Endodermal cell (in vitro differentiated cells): ENCODE data around the gene ARG1. TPM values are rescaled to one million over a fixed set of nuclear protein-coding genes. Genes with fewer than 3 reads are reported as not detected.

ENCODE experiments used
- DNase-seq: peaks from one replicate; pipeline ENCODE4 v3.0.0-alpha.2; 2017
- H3K27ac ChIP-seq: 2 replicates; pipeline ENCODE4 v1.5.1; 2013; ENCODE audit warnings: mild to moderate bottlenecking, low read depth, low read length, moderate library complexity
- H3K27me3 ChIP-seq: 2 replicates; pipeline ENCODE4 v1.6.1; 2013; ENCODE audit warnings: mild to moderate bottlenecking, low read length, moderate library complexity; ENCODE audit not compliant: insufficient read depth, control insufficient read depth, poor library complexity, severe bottlenecking
- H3K36me3 ChIP-seq: 2 replicates; pipeline ENCODE4 v1.7.0; 2013; ENCODE audit warnings: mild to moderate bottlenecking, low read length, moderate library complexity; ENCODE audit not compliant: control insufficient read depth, insufficient read depth
- H3K4me1 ChIP-seq: one replicate; pipeline ENCODE4 v1.7.0; 2013; ENCODE audit warnings: low read length; ENCODE audit not compliant: control insufficient read depth, insufficient read depth
- H3K4me3 ChIP-seq: 2 replicates; pipeline ENCODE4 v1.5.1; 2013; ENCODE audit warnings: mild to moderate bottlenecking, low read length, moderate library complexity
- H3K9ac ChIP-seq: 2 replicates; pipeline ENCODE4 v1.6.1; 2013; ENCODE audit warnings: mild to moderate bottlenecking, low read length, moderate library complexity; ENCODE audit not compliant: poor library complexity, severe bottlenecking; ENCODE audit errors: extremely low read depth
- H3K9me3 ChIP-seq: 2 replicates; pipeline ENCODE4 v1.6.1; 2013; ENCODE audit warnings: mild to moderate bottlenecking, low read length, moderate library complexity; ENCODE audit not compliant: control insufficient read depth
- H3K27ac Mint-ChIP-seq: 2 replicates; pipeline ENCODE4 v1.8.0; 2020; ENCODE audit warnings: mixed read lengths
- H3K27me3 Mint-ChIP-seq: 2 replicates; pipeline ENCODE4 v1.8.0; 2021; ENCODE audit warnings: mild to moderate bottlenecking, mixed read lengths; ENCODE audit not compliant: insufficient read depth
- H3K36me3 Mint-ChIP-seq: 2 replicates; pipeline ENCODE4 v1.8.0; 2020; ENCODE audit warnings: low read depth, mixed read lengths
- H3K4me1 Mint-ChIP-seq: 2 replicates; pipeline ENCODE4 v1.8.0; 2020; ENCODE audit warnings: mixed read lengths
- H3K4me3 Mint-ChIP-seq: 2 replicates; pipeline ENCODE4 v1.8.0; 2020; ENCODE audit warnings: mild to moderate bottlenecking, moderate library complexity, mixed read lengths
- H3K9me3 Mint-ChIP-seq: 2 replicates; pipeline ENCODE4 v1.8.0; 2020; ENCODE audit warnings: mild to moderate bottlenecking, mixed read lengths
- WGBS, 2 experiments: methylation state at CpG; one replicate each; pipeline versions ENCODE4 v1.1.5 to v1.1.7; 2013; ENCODE audit warnings: missing lambda C conversion rate in 2 of 2, mixed read lengths in 1 of 2; ENCODE audit not compliant: insufficient coverage in 1 of 2, insufficient read length in 1 of 2; 5-methylcytosine and 5-hydroxymethylcytosine counted together
- total RNA-seq, 2 donors: library from RNA; stranded (reverse); fragmentation: NEBNext Ultra II Directional in 1 of 2; extraction: Animal tissue kit (Norgen Biotek cat#: 25700) in 1 of 2; gene quantifications; 2 replicates in 1 of 2; 3 replicates in 1 of 2; pipeline ENCODE4 v1.2.1, GENCODE V29; 2021
- TF ChIP-seq, protein P1 (sequence below): fragments of 200-600 bp; sonication (generic); conservative IDR thresholded peaks from 2 replicates; pipeline ENCODE4 v1.5.0; 2021; ENCODE audit warnings: antibody characterized with exemption, mild to moderate bottlenecking

Gene ARG1
- total RNA-seq, 2 donors from 2014 or later, result not detected

GRCh38 chr6:131551902-131552301 lies 21.1 kb upstream of the ARG1 start:
- no peak overlapping the region for H3K4me3 ChIP-seq
- no peak overlapping the region for H3K27ac ChIP-seq
- no peaks in the 10 kb centered on the region for H3K4me1 Mint-ChIP-seq
- no peaks in the 10 kb centered on the region for H3K36me3 ChIP-seq
- H3K36me3 Mint-ChIP-seq, result no peaks in the 10 kb centered on the region
- H3K4me1 ChIP-seq, result no peaks in the 10 kb centered on the region
- H3K9ac ChIP-seq, result no peak overlapping the region
- H3K9me3 ChIP-seq, result no peaks in the 10 kb centered on the region
- TF ChIP-seq, protein P1, sequence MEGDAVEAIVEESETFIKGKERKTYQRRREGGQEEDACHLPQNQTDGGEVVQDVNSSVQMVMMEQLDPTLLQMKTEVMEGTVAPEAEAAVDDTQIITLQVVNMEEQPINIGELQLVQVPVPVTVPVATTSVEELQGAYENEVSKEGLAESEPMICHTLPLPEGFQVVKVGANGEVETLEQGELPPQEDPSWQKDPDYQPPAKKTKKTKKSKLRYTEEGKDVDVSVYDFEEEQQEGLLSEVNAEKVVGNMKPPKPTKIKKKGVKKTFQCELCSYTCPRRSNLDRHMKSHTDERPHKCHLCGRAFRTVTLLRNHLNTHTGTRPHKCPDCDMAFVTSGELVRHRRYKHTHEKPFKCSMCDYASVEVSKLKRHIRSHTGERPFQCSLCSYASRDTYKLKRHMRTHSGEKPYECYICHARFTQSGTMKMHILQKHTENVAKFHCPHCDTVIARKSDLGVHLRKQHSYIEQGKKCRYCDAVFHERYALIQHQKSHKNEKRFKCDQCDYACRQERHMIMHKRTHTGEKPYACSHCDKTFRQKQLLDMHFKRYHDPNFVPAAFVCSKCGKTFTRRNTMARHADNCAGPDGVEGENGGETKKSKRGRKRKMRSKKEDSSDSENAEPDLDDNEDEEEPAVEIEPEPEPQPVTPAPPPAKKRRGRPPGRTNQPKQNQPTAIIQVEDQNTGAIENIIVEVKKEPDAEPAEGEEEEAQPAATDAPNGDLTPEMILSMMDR, result no peak
- no peak for DNase-seq
- H3K4me3 Mint-ChIP-seq, result no peak overlapping the region
- no peaks in the 10 kb centered on the region for H3K27me3 Mint-ChIP-seq
- H3K27me3 ChIP-seq, result no peaks in the 10 kb centered on the region
- 86 to 93% methylated on average over 2 to 4 of the region's 4 CpGs for WGBS, 2 experiments
- no peak overlapping the region for H3K27ac Mint-ChIP-seq
- H3K9me3 Mint-ChIP-seq, result no peaks in the 10 kb centered on the region

DNA sequence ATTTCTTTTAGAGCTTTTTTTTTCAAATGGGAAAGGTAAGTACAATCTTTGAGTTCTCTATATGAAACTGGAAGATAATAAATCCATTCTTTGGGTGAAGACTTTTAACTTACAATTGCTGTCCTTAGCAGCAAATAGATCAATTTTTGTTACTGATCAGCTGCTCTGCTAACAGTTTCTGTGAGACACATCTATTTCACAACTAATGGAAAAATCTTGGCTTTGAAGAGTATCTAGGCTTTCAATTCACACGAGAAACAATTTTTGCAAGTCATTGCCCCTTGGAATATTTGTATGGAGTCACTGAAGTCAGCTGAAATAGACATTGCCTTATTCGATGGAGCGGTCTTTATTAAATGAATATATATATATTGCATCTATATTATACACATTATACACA lies 20.5 kb upstream of the ARG1 start:
- H3K4me1 ChIP-seq, result no peaks in the 10 kb centered on the region
- TF ChIP-seq, protein P1, result no peak
- Mint-ChIP-seq H3K4me3 (no peak overlapping the region), H3K27me3 (no peaks in the 10 kb centered on the region), H3K4me1 (no peaks in the 10 kb centered on the region), H3K36me3 (no peaks in the 10 kb centered on the region), H3K9me3 (no peaks in the 10 kb centered on the region), H3K27ac (no peak overlapping the region)
- H3K9me3 ChIP-seq, result no peaks in the 10 kb centered on the region
- H3K4me3 ChIP-seq, result no peak overlapping the region
- no peaks in the 10 kb centered on the region for H3K27me3 ChIP-seq
- H3K9ac ChIP-seq, result no peak overlapping the region
- DNase-seq, result no peak
- H3K27ac ChIP-seq, result no peak overlapping the region
- no peaks in the 10 kb centered on the region for H3K36me3 ChIP-seq
- 96% methylated on average over 1 of the region's 3 CpGs; no CpG with 5 or more reads in 1 of the 2 experiments for WGBS, 2 experiments

- H3K27ac Mint-ChIP-seq, result no peak overlapping the region
- TF ChIP-seq, protein P1, result no peak
- H3K36me3 ChIP-seq, result no peaks in the 10 kb centered on the region
- DNase-seq, result no peak
- H3K9me3 Mint-ChIP-seq, result peaks cover 1% of the 10 kb centered on the region
- H3K9me3 ChIP-seq, result no peaks in the 10 kb centered on the region
- H3K36me3 Mint-ChIP-seq, result no peaks in the 10 kb centered on the region
- H3K9ac ChIP-seq, result no peak overlapping the region
- H3K27me3 ChIP-seq, result no peaks in the 10 kb centered on the region
- H3K4me3 Mint-ChIP-seq, result no peak overlapping the region
- H3K27me3 Mint-ChIP-seq, result no peaks in the 10 kb centered on the region
- H3K4me3 ChIP-seq, result no peak overlapping the region
- H3K4me1 Mint-ChIP-seq, result no peaks in the 10 kb centered on the region
- H3K27ac ChIP-seq, result no peak overlapping the region
- no peaks in the 10 kb centered on the region for H3K4me1 ChIP-seq
These were observed 17.0 kb upstream of the ARG1 start for GRCh38 chr6:131555992-131556391.
